Uterus (tissue), 2 donors: ENCODE results near the gene CEACAM4.

Source experiments
- CTCF ChIP-seq, 4 experiments: fragments of 200-600 bp in 2 of 4; fragments of 450-650 bp in 2 of 4; sonication (generic) in 2 of 4; IDR thresholded peaks; one replicate each; pipeline ENCODE4 v1.5.1; 2016 to 2019; ENCODE audit warnings: antibody characterized with exemption in 4 of 4, mild to moderate bottlenecking in 2 of 4, moderate library complexity in 1 of 4
- POLR2A ChIP-seq, 2 donors: fragments of 450-650 bp; IDR thresholded peaks; one replicate each; pipeline ENCODE4 v1.6.1; 2016; ENCODE audit warnings: antibody characterized with exemption in 2 of 2, mild to moderate bottlenecking in 1 of 2, moderate library complexity in 1 of 2

- no peak for TF ChIP-seq POLR2A (IDR thresholded peaks at IDR 0.05)
- no peak for TF ChIP-seq CTCF (IDR thresholded peaks at IDR 0.05)
These were observed 8.7 kb downstream of the CEACAM4 start for GRCh38 chr19:41617941-41618730.
